ENCODE measurements around the gene TMEM178B.

GRCh38 chr7:141304291-141304690 is 230.4 kb downstream of the TMEM178B start:
- TF ChIP-seq CTCF (IDR thresholded peaks at IDR 0.05): no peak
- TF ChIP-seq POLR2A (IDR thresholded peaks at IDR 0.05): no peak

Data from thyroid gland (tissue), 4 donors.